HepG2 (cell line): Measurements from ENCODE around the gene FOXRED2. TPM values are rescaled to one million over a fixed set of nuclear protein-coding genes. Genes with fewer than 3 reads are reported as not detected.
A peak's percentile ranks its signal among the peaks of the same experiment; 100 is the strongest.

Experiments used
- ADNP ChIP-seq: sonication (generic); formaldehyde crosslinking; IDR thresholded peaks from 2 replicates; pipeline ENCODE4 v1.4.0; 2020; ENCODE audit warnings: missing genetic modification reagents
- ATF1 ChIP-seq: IDR thresholded peaks from 2 replicates; pipeline ENCODE4 v1.6.1; 2016; ENCODE audit warnings: mild to moderate bottlenecking, control low read depth
- ATF5 ChIP-seq: sonication (generic); formaldehyde crosslinking; IDR thresholded peaks from 2 replicates; pipeline ENCODE4 v1.4.0; 2020; ENCODE audit warnings: mild to moderate bottlenecking, low read depth, missing genetic modification reagents
- ATF7-NPFF ChIP-seq: sonication (generic); formaldehyde crosslinking; IDR thresholded peaks from 2 replicates; pipeline ENCODE4 v1.8.1; 2023; ENCODE audit warnings: mild to moderate bottlenecking, low read depth, missing genetic modification reagents, moderate library complexity
- BCL3 ChIP-seq: sonication (generic); formaldehyde crosslinking; IDR thresholded peaks from 2 replicates; pipeline ENCODE4 v1.5.1; 2020; ENCODE audit warnings: mild to moderate bottlenecking, missing genetic modification reagents, moderate library complexity
- BCL6 ChIP-seq: IDR thresholded peaks from 2 replicates; pipeline ENCODE4 v1.6.1; 2016; ENCODE audit warnings: missing genetic modification reagents, missing compliant biosample characterization
- ELF1 ChIP-seq: sonication (generic); formaldehyde crosslinking; IDR thresholded peaks from 2 replicates; pipeline ENCODE4 v1.4.0; 2020; ENCODE audit warnings: missing genetic modification reagents
- GZF1 ChIP-seq: sonication (generic); formaldehyde crosslinking; IDR thresholded peaks from 2 replicates; pipeline ENCODE4 v1.5.1; 2020; ENCODE audit warnings: mild to moderate bottlenecking, missing genetic modification reagents
- IKZF1 ChIP-seq: fragments of 450-650 bp; IDR thresholded peaks from 2 replicates; pipeline ENCODE4 v1.7.1; 2016
- IKZF5 ChIP-seq: IDR thresholded peaks from 2 replicates; pipeline ENCODE4 v1.6.1; 2018; ENCODE audit warnings: missing genetic modification reagents, mild to moderate bottlenecking, missing compliant biosample characterization
- MXD3 ChIP-seq: IDR thresholded peaks from 2 replicates; pipeline ENCODE4 v1.6.1; 2016; ENCODE audit warnings: mild to moderate bottlenecking, missing biosample characterization, missing genetic modification reagents
- PLRG1 ChIP-seq: fragments of 450-650 bp; conservative IDR thresholded peaks from 2 replicates; pipeline ENCODE4 v1.6.1; 2016
- SMC3 ChIP-seq: IDR thresholded peaks from 2 replicates; pipeline ENCODE4 v1.6.1; 2011; ENCODE audit warnings: low read length, improper control_type of control experiment
- TEAD3 ChIP-seq: optimal IDR thresholded peaks from 2 replicates; pipeline ENCODE3; 2016; ENCODE audit warnings: borderline replicate concordance
- THAP8 ChIP-seq: sonication (generic); formaldehyde crosslinking; IDR thresholded peaks from 2 replicates; pipeline ENCODE4 v1.5.1; 2020; ENCODE audit warnings: missing genetic modification reagents, mild to moderate bottlenecking, borderline replicate concordance
- ZBTB21 ChIP-seq: sonication (generic); formaldehyde crosslinking; IDR thresholded peaks from 2 replicates; pipeline ENCODE4 v1.4.0; 2020; ENCODE audit warnings: missing genetic modification reagents
- ZBTB42 ChIP-seq: sonication (generic); formaldehyde crosslinking; IDR thresholded peaks from 2 replicates; pipeline ENCODE4 v1.5.0; 2020; ENCODE audit warnings: mild to moderate bottlenecking, missing genetic modification reagents
- ZFP41 ChIP-seq: sonication (generic); formaldehyde crosslinking; IDR thresholded peaks from 2 replicates; pipeline ENCODE4 v1.4.0; 2020; ENCODE audit warnings: mild to moderate bottlenecking, missing genetic modification reagents, borderline replicate concordance
- ZNF251 ChIP-seq: sonication (generic); formaldehyde crosslinking; IDR thresholded peaks from 2 replicates; pipeline ENCODE4 v1.9.0; 2021; ENCODE audit warnings: mild to moderate bottlenecking, missing genetic modification reagents
- ZNF343 ChIP-seq: sonication (generic); formaldehyde crosslinking; IDR thresholded peaks from 2 replicates; pipeline ENCODE4 v1.4.0; 2020; ENCODE audit warnings: mild to moderate bottlenecking, missing genetic modification reagents
- ZNF484 ChIP-seq: sonication (generic); formaldehyde crosslinking; IDR thresholded peaks from 2 replicates; pipeline ENCODE4 v1.5.1; 2020; ENCODE audit warnings: mild to moderate bottlenecking, low read depth, missing genetic modification reagents, borderline replicate concordance
- ZNF550 ChIP-seq: sonication (generic); formaldehyde crosslinking; IDR thresholded peaks from 2 replicates; pipeline ENCODE4 v1.4.0; 2020; ENCODE audit warnings: mild to moderate bottlenecking, missing genetic modification reagents, borderline replicate concordance
- polyA plus RNA-seq, 8 experiments: library from polyadenylated mRNA; depleted of rRNA in 3 of 8; stranded (reverse) in 7 of 8; unstranded in 1 of 8; fragments of >200 nt; fragmentation: Illumina TruSeq in 4 of 8; extraction: Trizol in 4 of 8; gene quantifications; 2 replicates each; pipeline versions ENCODE4 v1.2.1 to v1.2.3, GENCODE V29; 2011 to 2016; ENCODE audit warnings: low read depth in 4 of 8, missing spikeins in 1 of 8, mixed read lengths in 1 of 8; ENCODE audit not compliant: insufficient read depth in 1 of 8
- total RNA-seq, 5 experiments: library from RNA; depleted of rRNA; stranded (reverse); fragments of >200 nt; fragmentation: Illumina TruSeq; extraction: Trizol; gene quantifications; 2 replicates each; pipeline ENCODE4 v1.2.3, GENCODE V29; 2016; ENCODE audit warnings: low read depth in 1 of 5
- TF ChIP-seq, protein P1 (sequence below): sonication (generic); formaldehyde crosslinking; IDR thresholded peaks from 2 replicates; pipeline ENCODE4 v1.5.0; 2020; ENCODE audit warnings: mild to moderate bottlenecking, missing genetic modification reagents
- TF ChIP-seq, protein P2 (sequence below): sonication (generic); formaldehyde crosslinking; IDR thresholded peaks from 2 replicates; pipeline ENCODE4 v1.8.1; 2023; ENCODE audit warnings: mild to moderate bottlenecking, missing genetic modification reagents, borderline replicate concordance

Gene FOXRED2
- total and polyA plus RNA-seq, 2 of the 13 experiments (the other 11 are each of a cell fraction or from before 2014, with no cell fraction given): 9.3 to 28.1 TPM

GRCh38 chr22:36481393-36482168 is 25.3 kb downstream of the FOXRED2 start, which contains the start of gene TXN2 (continued):
- TF ChIP-seq IKZF5 (no peak; the same call in none of the 2 replicates), ZNF251 (CRISPR knock-in tag) (no peak), GZF1 (no peak), IKZF1 (no peak), BCL6 (CRISPR knock-in tag) (0 out of 2 replicates have a peak, but pooled peaks have one; percentile 3), ADNP (CRISPR knock-in tag) (no peak), ZFP41 (CRISPR knock-in tag) (no peak), PLRG1 (no peak), ZBTB42 (CRISPR knock-in tag) (0 out of 2 replicates have a peak, but pooled peaks have one; percentile 40), ZNF343 (CRISPR knock-in tag) (no peak), ZBTB21 (CRISPR knock-in tag) (peak; percentile 67), BCL3 (no peak), ATF7-NPFF (no peak), TEAD3 (peak; percentile 65), ZNF550 (CRISPR knock-in tag) (no peak), MXD3 (peak; percentile 43), ELF1 (peak; percentile 77), THAP8 (CRISPR knock-in tag) (no peak), ZNF484 (CRISPR knock-in tag) (no peak), ATF1 (CRISPR knock-in tag) (peak; percentile 95), ATF5 (CRISPR knock-in tag) (no peak), SMC3 (no peak)
- TF ChIP-seq, protein P1, sequence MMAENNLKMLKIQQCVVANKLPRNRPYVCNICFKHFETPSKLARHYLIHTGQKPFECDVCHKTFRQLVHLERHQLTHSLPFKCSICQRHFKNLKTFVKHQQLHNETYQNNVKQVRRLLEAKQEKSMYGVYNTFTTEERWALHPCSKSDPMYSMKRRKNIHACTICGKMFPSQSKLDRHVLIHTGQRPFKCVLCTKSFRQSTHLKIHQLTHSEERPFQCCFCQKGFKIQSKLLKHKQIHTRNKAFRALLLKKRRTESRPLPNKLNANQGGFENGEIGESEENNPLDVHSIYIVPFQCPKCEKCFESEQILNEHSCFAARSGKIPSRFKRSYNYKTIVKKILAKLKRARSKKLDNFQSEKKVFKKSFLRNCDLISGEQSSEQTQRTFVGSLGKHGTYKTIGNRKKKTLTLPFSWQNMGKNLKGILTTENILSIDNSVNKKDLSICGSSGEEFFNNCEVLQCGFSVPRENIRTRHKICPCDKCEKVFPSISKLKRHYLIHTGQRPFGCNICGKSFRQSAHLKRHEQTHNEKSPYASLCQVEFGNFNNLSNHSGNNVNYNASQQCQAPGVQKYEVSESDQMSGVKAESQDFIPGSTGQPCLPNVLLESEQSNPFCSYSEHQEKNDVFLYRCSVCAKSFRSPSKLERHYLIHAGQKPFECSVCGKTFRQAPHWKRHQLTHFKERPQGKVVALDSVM (CRISPR knock-in tag): no peak
- TF ChIP-seq, protein P2, sequence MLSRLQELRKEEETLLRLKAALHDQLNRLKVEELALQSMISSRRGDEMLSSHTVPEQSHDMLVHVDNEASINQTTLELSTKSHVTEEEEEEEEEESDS (CRISPR knock-in tag): no peak
